Measurements from ENCODE around the gene PRMT7. TPM values are rescaled to one million over a fixed set of nuclear protein-coding genes. Genes with fewer than 3 reads are reported as not detected.

Gene PRMT7, protein sequence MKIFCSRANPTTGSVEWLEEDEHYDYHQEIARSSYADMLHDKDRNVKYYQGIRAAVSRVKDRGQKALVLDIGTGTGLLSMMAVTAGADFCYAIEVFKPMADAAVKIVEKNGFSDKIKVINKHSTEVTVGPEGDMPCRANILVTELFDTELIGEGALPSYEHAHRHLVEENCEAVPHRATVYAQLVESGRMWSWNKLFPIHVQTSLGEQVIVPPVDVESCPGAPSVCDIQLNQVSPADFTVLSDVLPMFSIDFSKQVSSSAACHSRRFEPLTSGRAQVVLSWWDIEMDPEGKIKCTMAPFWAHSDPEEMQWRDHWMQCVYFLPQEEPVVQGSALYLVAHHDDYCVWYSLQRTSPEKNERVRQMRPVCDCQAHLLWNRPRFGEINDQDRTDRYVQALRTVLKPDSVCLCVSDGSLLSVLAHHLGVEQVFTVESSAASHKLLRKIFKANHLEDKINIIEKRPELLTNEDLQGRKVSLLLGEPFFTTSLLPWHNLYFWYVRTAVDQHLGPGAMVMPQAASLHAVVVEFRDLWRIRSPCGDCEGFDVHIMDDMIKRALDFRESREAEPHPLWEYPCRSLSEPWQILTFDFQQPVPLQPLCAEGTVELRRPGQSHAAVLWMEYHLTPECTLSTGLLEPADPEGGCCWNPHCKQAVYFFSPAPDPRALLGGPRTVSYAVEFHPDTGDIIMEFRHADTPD
- total RNA-seq: 58.9 TPM

DNA sequence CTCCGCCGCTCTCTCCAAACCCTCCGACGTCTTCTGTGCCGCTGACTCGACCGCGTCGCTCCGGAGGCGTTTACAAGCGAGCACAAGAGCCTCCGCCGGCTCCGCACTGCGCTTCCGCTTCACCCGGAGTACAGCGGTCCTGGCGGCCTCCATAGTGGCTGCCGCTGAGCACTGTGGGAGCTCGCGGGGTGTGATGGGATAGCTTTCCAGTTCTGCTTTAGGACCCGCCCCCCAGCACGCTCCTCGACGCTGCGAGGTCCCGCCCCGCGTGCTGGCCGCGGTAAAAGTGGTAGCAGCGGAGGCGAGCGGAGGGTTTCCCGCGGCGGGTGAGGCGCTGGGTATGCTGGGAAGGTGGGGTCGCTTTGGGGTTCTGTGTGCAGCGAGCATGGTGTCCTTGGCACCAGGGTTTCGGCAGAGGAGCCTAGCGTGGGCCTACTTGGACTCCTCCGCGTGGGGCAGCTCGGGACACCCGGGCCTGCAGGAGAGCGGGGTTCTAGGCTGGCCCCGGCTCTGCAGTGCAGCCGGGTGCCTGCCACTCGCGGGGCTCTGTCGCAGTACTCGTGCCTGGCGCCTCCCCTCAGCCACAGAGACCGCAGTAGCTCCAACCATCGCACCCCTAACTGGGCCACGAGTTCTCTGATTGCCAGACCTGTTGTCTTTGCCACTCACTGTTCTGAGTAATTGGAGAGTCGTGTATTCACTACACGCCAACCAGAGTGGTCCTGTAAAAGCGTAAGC is at the start of gene PRMT7, which contains the start of gene SLC7A6OS:
TSS of gene PRMT7 (plus strand) at position 246 of the 738 bp plus-strand sequence. CDS start 4,961 bp downstream, outside the sequence.
TSS of gene SLC7A6OS (minus strand) at position 173 of the 738 bp plus-strand sequence. CDS start at position 153, 20 bp downstream.
- ATAC-seq: peak; percentile 100
- DNase-seq (ENCODE audit: low spot score): peak; percentile 91
- intact Hi-C loops (cut with DNase I): no loop called here

DNA sequence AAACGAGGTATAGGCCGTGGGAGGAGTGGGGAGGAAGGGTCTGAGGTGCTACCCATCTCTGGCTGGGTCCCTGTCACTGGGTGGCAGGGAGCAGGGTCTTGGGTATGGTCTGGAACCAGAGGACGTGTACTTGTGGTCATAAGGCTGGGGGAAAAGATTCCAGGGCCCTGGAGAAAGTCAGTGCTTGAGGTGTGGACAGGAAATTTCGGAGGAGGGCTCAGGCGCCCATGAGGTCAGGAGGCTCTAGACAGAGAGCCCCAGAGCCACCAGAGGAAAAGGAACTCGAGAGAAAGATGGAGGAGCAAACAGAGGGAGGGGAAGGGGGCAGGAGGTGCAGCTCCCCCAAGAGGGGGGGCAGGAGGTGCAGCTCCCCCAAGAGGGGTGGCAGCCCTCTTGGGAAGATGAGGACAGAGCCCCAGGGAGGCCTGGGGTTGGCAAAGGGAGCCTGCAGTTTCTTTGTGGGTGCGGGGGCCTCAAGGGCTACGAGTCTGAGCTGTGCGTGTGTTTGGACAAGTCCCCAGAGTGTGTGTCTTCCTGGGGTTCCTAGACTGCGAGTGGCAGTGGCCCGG is 47.2 kb upstream of the PRMT7 start:
- intact Hi-C loops (cut with DNase I): loop anchor here (5.0 kb wide), 1 partner anchor 69 kb away; no protein-coding TSS in a partner anchor
- no peak for ATAC-seq
- DNase-seq (ENCODE audit: low spot score): no peak

DNA sequence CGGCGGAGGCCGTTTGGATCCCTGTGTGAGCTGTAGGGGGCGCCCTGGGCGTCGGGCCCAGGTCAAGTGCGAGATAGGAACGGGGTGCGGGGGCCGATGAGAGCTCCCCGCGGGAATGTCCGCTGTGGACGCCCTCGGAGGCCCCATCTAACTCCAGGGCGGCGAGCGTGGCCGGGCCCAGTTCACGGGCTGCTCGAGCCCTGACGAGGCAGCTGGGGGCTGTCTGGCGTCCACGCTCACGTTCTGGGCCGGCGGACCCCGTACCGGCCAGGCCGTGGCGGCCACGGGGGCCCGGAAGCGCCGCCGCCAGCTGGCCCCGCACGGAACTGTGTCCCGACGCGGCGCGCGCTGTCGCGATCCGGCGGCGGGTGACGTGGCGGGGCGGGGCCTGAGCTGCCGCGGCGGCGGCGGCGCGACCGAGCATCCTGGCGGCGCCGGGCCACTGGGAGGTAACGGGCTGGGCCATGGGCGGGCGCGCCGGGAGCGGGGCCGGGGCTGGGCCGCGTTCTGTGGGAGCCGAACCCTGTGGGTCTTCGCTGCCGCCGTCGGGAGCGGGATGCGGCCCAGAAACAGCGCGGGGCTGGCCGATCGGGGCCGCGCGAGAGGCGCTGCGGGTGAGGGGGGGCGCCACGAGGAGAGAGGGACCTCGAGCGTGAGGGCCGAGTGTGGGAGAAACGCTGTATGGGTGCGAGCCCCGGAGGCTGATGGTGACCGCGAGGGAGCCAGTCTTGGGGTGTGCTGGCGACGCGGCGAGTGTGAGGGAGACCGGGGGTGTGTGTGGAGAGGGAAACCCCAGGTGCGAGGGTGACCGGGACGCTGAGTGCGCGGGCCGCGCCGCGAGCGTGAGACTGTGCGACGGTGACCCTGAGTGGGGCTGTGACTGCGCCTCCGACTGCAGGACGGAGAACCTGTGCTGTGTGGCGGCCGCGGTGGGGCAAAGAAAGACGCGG is 46.4 kb upstream of the PRMT7 start, which contains the start of gene SLC7A6:
TSS of gene SLC7A6 (plus strand) at position 399 of the 950 bp plus-strand sequence. CDS start 10,201 bp downstream, outside the sequence.
- peak; percentile 84 for DNase-seq (ENCODE audit: low spot score)
- intact Hi-C loops (cut with DNase I): loop anchor here (5.0 kb wide), 1 partner anchor 68 kb away; no protein-coding TSS in a partner anchor

DNA sequence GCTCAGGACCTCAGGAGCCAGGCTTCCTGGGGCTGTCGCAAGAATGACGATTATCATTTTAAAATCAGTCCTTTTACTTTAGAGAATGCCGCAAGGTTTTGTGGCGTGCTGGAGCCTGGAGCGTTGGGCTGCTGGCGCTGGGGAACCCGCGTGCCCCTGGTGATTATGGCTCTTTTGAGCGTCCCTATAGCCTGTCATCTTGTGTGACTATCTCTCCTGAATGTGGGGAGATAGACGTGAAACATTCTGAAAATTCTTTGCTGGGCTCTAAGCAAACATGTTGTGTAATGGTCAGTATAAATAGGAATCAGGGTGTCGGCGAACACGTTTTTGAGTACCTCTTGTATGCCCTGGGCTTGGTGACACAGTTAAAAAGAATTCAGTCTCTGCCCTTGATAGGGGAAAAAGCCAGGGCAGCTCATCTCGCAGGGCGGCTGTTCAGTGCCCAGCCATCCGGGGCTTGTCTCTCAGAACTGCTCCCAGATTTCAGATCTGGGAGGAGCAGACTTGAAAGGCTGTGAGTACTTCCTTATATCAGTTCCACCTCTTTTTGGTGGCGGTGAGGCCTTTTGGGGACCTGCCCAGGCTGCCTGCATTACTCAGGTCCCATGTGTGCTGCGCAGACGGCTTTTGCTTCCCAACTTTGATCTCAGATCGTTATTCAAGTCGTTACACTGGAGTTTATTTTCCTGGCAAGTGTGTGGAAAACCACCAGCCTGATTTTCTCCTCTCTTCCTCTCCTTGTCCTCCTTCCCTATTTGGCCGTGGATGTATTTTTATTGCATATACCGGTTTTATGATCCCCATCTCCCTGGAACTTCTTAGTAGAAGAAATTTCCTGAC is 45.5 kb upstream of the PRMT7 start:
- intact Hi-C loops (cut with DNase I): no loop called here
- peak; percentile 73 for ATAC-seq
- DNase-seq (ENCODE audit: low spot score): peak; percentile 71

More for the DNA sequence above, 46.4 kb upstream of the PRMT7 start, which contains the start of gene SLC7A6:
- peak; percentile 62 for ATAC-seq

DNA sequence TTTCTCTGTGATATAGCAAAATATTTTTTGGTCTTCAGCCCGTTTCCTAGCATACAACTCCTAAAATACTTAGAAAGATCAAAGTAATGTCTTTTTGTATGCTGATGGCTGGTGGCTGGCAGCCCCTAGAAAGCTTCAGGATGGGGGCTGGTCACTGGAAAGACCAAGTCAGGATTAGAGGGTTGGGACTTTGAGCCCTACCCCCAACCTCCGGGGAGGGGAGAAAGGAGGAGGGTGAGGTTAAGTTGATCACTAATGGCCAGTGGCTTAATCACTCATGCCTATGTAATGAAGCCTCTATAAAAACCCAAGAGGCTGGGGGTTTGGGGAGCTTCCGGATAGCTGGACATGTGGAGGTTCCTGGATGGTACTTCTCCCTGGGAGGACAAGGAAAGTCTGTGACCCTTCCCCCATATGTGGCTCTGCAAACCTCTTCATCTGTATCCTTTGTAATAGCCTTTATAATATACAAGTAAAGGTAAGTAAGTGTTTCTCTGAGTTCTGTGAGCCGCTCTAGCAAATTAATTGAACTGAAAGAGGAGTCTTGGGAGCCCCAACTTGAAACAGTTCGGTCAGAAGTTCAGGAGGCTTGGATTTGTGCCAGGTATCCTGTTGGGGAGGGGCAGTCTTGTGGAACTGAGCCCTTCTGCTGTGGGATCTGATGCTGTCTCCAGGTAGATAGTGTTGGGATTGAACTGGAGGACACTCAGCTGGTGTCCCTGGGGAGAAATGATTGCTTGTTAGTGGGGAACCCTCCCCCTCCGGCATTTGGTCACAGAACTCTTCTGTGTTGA is 43.0 kb upstream of the PRMT7 start:
- DNase-seq (ENCODE audit: low spot score): no peak
- intact Hi-C loops (cut with DNase I): no loop called here
- ATAC-seq: no peak

DNA sequence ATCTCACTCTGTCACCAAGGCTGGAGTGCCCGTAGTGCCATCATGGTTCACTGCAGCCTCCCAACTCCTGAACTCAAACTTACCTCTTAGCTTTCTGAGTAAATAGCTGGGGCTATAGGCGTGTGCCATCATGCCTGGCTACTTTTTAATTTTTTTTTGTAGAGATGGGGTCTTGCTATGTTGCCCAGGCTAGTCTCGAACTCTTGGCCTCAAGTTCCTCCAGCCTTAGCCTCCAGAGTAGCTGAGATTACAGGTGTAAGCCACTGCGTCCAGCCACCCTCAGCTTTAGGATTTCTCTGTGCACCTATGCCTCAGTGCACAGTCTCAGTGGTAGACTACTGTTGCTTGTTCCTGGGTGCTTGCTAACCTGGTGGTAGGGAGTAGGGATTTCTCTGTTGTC is 41.0 kb upstream of the PRMT7 start:
- ATAC-seq: no peak
- intact Hi-C loops (cut with DNase I): no loop called here
- no peak for DNase-seq (ENCODE audit: low spot score)

DNA sequence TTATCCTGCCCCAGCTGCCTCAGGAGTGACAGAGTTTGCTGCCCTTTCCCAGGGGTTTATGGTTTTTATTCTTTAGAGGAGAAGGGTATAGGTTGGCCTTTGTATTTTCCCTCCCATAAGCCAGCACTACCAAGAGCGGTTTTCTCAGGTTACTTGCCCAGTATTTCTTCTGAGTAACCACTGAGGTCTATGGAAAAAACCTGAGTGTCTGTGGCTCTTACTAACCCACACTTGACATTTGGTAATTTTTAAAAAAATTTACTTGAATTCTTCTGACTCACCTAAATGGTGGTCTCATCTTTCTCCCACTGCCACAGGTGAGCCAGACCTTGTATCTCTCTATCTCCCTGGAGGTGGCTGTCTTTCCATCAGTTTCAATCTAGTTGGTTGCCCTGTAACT is 40.5 kb upstream of the PRMT7 start:
- ATAC-seq: no peak
- intact Hi-C loops (cut with DNase I): no loop called here
- DNase-seq (ENCODE audit: low spot score): no peak

DNA sequence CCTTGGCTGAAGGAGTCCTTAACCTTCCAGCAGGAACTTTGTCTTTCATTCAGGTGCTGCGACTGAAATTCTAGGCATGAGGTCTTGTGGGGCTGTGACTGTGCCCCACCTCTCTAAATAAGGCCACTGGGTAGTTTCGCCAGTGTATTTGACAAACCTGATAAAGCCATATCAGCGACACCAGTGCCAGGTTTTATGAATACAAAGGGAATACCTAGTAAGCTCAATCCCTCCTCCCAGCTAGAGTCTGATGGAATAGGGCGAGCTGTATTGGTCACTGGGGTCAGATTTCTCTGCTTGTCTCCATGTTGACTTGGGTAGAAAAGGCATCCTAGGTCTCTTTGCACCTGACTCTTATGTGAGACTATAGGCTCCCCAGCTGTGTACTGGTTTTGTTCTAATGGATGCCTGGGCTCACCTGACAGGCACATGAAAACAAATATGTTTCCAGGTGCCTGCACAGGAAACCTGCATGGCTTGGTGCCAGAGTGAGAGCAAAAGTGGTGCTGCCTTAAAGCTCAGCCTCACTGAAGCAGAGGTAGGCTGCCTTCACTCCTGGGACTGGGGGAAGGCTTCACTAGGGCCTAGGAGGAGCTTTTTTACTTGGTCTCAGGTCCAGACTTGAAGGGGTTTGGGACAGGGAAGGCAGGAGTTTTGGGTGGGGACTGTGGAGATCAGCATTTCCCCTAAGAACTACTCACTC is 38.2 kb upstream of the PRMT7 start:
- no peak for DNase-seq (ENCODE audit: low spot score)
- intact Hi-C loops (cut with DNase I): no loop called here
- ATAC-seq: no peak

DNA sequence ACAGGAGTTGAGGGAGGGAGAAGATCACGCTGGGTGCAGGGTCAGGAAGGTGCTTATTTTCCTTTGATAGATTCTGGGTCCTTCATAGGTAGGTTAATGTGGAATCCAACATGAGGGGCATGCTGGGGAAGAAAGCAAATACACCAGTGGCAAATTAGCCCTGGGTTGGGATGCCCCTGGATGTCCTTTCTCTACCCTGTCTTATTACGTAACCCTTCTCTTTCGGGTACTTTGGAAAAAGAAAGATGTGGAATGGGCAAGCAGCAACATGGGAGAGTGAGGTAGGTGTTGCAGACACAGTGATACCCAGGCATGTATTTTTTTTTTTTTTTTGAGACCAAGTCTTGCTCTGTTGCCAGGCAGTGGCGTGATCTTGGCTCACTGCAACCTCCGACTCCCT is 37.4 kb upstream of the PRMT7 start:
- intact Hi-C loops (cut with DNase I): no loop called here
- ATAC-seq (no peak), DNase-seq (ENCODE audit: low spot score) (no peak)

DNA sequence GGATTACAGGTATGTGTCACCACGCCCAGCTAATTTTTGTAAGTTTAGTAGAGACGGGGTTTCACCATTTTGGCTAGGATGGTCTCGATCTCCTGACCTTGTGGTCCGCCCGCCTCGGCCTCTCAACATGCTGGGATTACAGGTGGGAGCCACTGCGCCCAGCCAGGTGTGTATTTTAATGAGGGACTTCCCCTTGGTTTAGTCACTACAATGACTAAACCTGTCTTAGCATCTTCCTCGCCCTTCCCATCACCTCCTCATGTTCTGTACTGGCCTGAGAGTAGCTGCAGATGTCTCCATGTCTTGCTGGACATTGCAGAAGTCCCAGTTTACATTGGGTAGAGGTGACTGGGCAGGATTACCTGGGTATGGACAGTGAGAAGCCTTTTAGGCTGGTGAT is 36.9 kb upstream of the PRMT7 start:
- intact Hi-C loops (cut with DNase I): no loop called here
- ATAC-seq: no peak

DNA sequence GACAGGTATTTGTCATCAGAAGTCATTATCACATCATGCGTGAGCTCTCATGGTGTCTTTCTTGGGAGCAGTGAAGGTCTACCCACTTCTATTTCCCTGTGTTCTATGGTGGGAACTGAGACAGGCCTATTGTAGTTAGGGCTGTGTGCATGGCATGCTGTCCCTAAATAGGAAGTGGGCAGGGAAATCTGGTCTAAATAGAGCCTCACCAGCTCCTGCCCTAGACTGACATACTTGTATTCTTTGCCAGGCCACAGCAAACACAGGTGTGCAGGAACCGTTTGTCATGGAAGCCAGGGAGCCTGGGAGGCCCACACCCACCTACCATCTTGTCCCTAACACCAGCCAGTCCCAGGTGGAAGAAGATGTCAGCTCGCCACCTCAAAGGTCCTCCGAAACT is 36.4 kb upstream of the PRMT7 start:
- intact Hi-C loops (cut with DNase I): no loop called here
- ATAC-seq (no peak), DNase-seq (ENCODE audit: low spot score) (no peak)

More for the DNA sequence above, 36.9 kb upstream of the PRMT7 start:
- no peak for DNase-seq (ENCODE audit: low spot score)

DNA sequence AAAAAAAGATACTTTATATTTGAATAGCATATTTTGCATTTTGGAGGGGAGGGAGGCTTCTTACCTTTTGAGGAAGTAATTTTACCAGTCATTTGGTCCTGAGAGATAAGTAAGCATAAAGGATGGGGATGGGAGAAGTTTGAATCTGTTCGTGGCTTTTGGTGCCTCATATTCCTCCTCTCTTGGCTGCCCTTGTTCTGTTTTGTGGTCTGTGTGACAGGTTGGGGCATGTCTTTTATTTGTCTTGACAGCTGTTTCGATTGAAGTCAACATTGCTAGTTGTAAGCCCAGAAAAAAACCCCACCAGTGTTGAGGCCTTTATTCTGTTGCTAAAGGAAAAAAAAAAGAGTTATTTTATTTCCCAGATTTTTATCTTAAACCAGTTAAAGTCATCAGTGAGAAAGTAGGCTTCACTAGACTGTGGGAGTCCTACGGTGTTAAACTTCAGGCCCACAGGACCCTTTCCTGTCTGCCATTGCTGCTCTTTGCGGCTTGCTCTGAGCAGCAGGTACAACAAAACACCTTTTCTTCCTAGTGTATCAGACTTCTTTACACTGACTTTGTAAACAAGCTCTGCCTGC is 35.1 kb upstream of the PRMT7 start:
- ATAC-seq (no peak), DNase-seq (ENCODE audit: low spot score) (no peak)
- intact Hi-C loops (cut with DNase I): no loop called here

DNA sequence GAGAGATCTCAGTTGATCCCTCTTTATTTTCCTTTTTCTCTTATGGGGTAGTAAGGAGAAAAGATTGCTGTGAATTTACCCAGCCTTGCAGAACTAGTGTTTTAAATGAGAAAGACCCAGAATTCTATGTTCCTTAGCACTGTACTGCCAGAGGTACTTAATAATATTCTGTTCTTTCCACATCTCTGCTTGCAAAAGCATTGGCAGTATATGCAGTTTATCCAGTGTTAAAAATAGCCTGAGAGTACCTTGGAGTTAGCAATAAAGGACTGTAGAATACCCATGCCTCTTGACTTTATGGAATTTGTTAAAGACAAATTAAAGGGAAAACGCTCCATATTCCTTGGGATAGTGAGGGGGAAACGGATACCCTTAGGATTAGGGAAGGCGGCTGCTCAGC is 34.6 kb upstream of the PRMT7 start:
- DNase-seq (ENCODE audit: low spot score): no peak
- intact Hi-C loops (cut with DNase I): no loop called here
- ATAC-seq: peak; percentile 79

DNA sequence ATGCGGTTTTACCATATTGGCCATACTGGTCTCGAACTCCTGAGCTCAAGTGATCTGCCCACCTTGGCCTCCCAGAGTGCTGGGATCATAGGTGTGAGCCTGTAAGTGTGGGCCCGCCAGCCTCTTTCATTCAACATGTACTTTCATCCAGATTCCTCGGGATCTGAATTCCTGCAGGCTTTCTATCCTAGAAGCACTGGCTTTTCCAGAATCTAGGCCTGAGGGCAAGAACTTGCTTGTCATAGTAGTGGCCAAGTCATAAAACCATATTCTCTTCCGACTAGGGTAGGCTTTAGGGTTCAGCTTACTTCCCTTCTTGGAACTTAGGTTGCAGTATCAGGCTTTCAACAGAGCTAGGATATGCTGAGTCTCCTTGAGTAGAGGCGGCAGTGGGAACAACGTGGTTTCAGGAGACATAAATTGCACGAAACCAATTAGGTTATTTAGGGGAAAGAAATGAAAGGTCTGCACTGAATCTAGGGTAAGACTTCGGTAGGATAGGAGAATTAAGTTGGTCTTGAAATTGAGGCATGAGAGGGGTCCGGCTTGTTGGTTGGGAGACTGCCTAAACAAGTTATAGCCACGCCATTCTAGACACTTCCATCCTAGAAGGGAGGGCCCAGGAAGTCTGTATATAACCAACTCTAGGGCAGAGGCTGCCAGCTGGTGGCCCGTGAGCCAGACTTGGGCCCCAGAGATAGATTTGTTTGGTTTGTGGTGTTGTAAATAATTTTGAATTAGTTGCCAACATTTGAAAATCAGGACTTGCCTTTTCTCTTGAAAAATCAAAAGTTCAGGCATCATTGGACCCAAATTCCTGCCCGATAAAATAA is 30.9 kb upstream of the PRMT7 start:
- intact Hi-C loops (cut with DNase I): no loop called here
- DNase-seq (ENCODE audit: low spot score) (no peak), ATAC-seq (no peak)

Data from sciatic nerve (tissue), 2 donors.